Dermis microvascular lymphatic vessel endothelial cell (primary cell): ENCODE results near the gene FAM174A. TPM values are rescaled to one million over a fixed set of nuclear protein-coding genes. Genes with fewer than 3 reads are reported as not detected.
A peak's percentile ranks its signal among the peaks of the same experiment; 100 is the strongest.
"Not testable (repeated sequence)": the region's sequence is repeated elsewhere in the genome, so short reads cannot be mapped to it uniquely, and the experiment has no call there.

Experiments
- DNase-seq, 2 donors: peaks; one replicate each; pipeline versions ENCODE4 v3.0.0 to v3.0.0-alpha.2; 2010; ENCODE audit warnings: low read depth in 2 of 2
- total RNA-seq: library from RNA; depleted of rRNA; stranded (reverse); fragments of >200 nt; gene quantifications from 2 replicates; pipeline ENCODE4 v1.2.1, GENCODE V29; 2014

The FAM174A gene
- total RNA-seq, 1 donor from 2014 or later, result 16.6 TPM

GRCh38 chr5:100575815-100576214, 40.6 kb downstream of the FAM174A start:
- peak; percentile 57 to 64 for DNase-seq

GRCh38 chr5:100576217-100576751, 41.1 kb downstream of the FAM174A start:
- DNase-seq, result peak; percentile 0 to 61

GRCh38 chr5:100577506-100577905, 42.3 kb downstream of the FAM174A start:
- DNase-seq, result no peak

- DNase-seq, result no peak
These were observed 48.9 kb downstream of the FAM174A start for GRCh38 chr5:100584069-100584468.

- no peak for DNase-seq
These were observed 49.7 kb downstream of the FAM174A start for GRCh38 chr5:100584889-100585288.

- DNase-seq, result no peak
These were observed 55.7 kb downstream of the FAM174A start for GRCh38 chr5:100590867-100591266.

GRCh38 chr5:100595152-100595811, 60.1 kb downstream of the FAM174A start:
- peak; percentile 10 to 92 for DNase-seq

GRCh38 chr5:100595812-100596173, 60.6 kb downstream of the FAM174A start:
- no peak for DNase-seq

GRCh38 chr5:100598446-100598845, 63.3 kb downstream of the FAM174A start:
- no peak for DNase-seq

GRCh38 chr5:100600298-100600994, 65.3 kb downstream of the FAM174A start:
- no peak for DNase-seq

- DNase-seq, result no peak
These were observed 68.0 kb downstream of the FAM174A start for GRCh38 chr5:100603141-100603540.

- DNase-seq, result not testable (repeated sequence)
These were observed 68.8 kb downstream of the FAM174A start for GRCh38 chr5:100604021-100604420.

GRCh38 chr5:100609594-100609993, 74.4 kb downstream of the FAM174A start:
- DNase-seq, result no peak

- DNase-seq, result no peak
These were observed 79.1 kb downstream of the FAM174A start for GRCh38 chr5:100614308-100614707.

- no peak for DNase-seq
These were observed 80.2 kb downstream of the FAM174A start for GRCh38 chr5:100615362-100615761.

GRCh38 chr5:100616291-100616690, 81.1 kb downstream of the FAM174A start:
- DNase-seq, result no peak

- no peak for DNase-seq
These were observed 81.8 kb downstream of the FAM174A start for GRCh38 chr5:100616981-100617380.

- DNase-seq, result peak; percentile 14 to 50
These were observed 88.5 kb downstream of the FAM174A start for GRCh38 chr5:100623719-100624118.

- no peak for DNase-seq
These were observed 99.9 kb downstream of the FAM174A start for GRCh38 chr5:100634937-100635534.
